Measurements from ENCODE around the gene OR6C68.
"Not testable (repeated sequence)": the region's sequence is repeated elsewhere in the genome, so short reads cannot be mapped to it uniquely, and the experiment has no call there.

The OR6C68 gene

GRCh38 chr12:55492078-55492477 lies at the start of gene OR6C68:
OR6C68 (plus strand) TSS chr12:55492378; CDS start chr12:55492378, 0 bp downstream.
- DNase-seq (ENCODE audit: low spot score), result no peak

- DNase-seq (ENCODE audit: low spot score), result no peak
These were observed 48.4 kb upstream of the OR6C68 start, which contains the start of gene OR6C2 for GRCh38 chr12:55443776-55444175. OR6C2 (plus strand) TSS chr12:55444076; CDS start chr12:55452214, 8,138 bp downstream.

GRCh38 chr12:55445357-55445756 lies 46.8 kb upstream of the OR6C68 start:
- no peak for DNase-seq (ENCODE audit: low spot score)

- no peak for DNase-seq (ENCODE audit: low spot score)
These were observed 45.9 kb upstream of the OR6C68 start for GRCh38 chr12:55446326-55446725.

- no peak for DNase-seq (ENCODE audit: low spot score)
These were observed 43.4 kb upstream of the OR6C68 start for GRCh38 chr12:55448825-55449224.

GRCh38 chr12:55464926-55465325 lies 27.3 kb upstream of the OR6C68 start:
- DNase-seq (ENCODE audit: low spot score), result not testable (repeated sequence)

- DNase-seq (ENCODE audit: low spot score), result no peak
These were observed 24.3 kb upstream of the OR6C68 start for GRCh38 chr12:55467836-55468235.

GRCh38 chr12:55469291-55469690 lies 22.9 kb upstream of the OR6C68 start:
- no peak for DNase-seq (ENCODE audit: low spot score)

- no peak for DNase-seq (ENCODE audit: low spot score)
These were observed 21.9 kb upstream of the OR6C68 start, which contains the start of gene OR6C70 for GRCh38 chr12:55470088-55470829. OR6C70 (minus strand) TSS chr12:55470138; CDS start chr12:55470138, 0 bp downstream.

GRCh38 chr12:55472264-55472663 lies 19.9 kb upstream of the OR6C68 start:
- no peak for DNase-seq (ENCODE audit: low spot score)

GRCh38 chr12:55479136-55479535 lies 13.0 kb upstream of the OR6C68 start:
- DNase-seq (ENCODE audit: low spot score), result not testable (repeated sequence)

GRCh38 chr12:55484284-55484683 lies 7.9 kb upstream of the OR6C68 start:
- not testable (repeated sequence) for DNase-seq (ENCODE audit: low spot score)

- DNase-seq (ENCODE audit: low spot score), result no peak
These were observed 3.3 kb downstream of the OR6C68 start for GRCh38 chr12:55495490-55495889.

GRCh38 chr12:55499231-55499630 lies 7.1 kb downstream of the OR6C68 start:
- DNase-seq (ENCODE audit: low spot score), result no peak

- DNase-seq (ENCODE audit: low spot score), result no peak
These were observed 7.7 kb downstream of the OR6C68 start for GRCh38 chr12:55499810-55500252.

- no peak for DNase-seq (ENCODE audit: low spot score)
These were observed 9.4 kb downstream of the OR6C68 start for GRCh38 chr12:55501601-55502000.

GRCh38 chr12:55515696-55516095 lies 23.5 kb downstream of the OR6C68 start:
- DNase-seq (ENCODE audit: low spot score), result no peak

GRCh38 chr12:55516391-55516790 lies 24.2 kb downstream of the OR6C68 start:
- no peak for DNase-seq (ENCODE audit: low spot score)

Measured in CD4-positive, alpha-beta T cell treated with Interleukin-6 at 100 ng/mL for 8 hours (primary cell).